Testis (tissue), 2 donors: ENCODE data around the gene LGALSL.

ENCODE experiments used
- POLR2A ChIP-seq: fragments of 450-650 bp; IDR thresholded peaks from one replicate; pipeline ENCODE4 v1.6.1; 2017; ENCODE audit warnings: antibody characterized with exemption, mild to moderate bottlenecking, moderate library complexity
- TF ChIP-seq, protein P1 (sequence below), 3 experiments: fragments of 450-650 bp in 2 of 3; fragments of 200-600 bp in 1 of 3; sonication (generic) in 1 of 3; IDR thresholded peaks; one replicate each; pipeline ENCODE4 v1.5.1; 2016 to 2019; ENCODE audit warnings: antibody characterized with exemption in 3 of 3, mild to moderate bottlenecking in 2 of 3, moderate library complexity in 1 of 3

GRCh38 chr2:64488050-64488974 lies 34.4 kb downstream of the LGALSL start:
- TF ChIP-seq POLR2A = no peak
- TF ChIP-seq, protein P1, sequence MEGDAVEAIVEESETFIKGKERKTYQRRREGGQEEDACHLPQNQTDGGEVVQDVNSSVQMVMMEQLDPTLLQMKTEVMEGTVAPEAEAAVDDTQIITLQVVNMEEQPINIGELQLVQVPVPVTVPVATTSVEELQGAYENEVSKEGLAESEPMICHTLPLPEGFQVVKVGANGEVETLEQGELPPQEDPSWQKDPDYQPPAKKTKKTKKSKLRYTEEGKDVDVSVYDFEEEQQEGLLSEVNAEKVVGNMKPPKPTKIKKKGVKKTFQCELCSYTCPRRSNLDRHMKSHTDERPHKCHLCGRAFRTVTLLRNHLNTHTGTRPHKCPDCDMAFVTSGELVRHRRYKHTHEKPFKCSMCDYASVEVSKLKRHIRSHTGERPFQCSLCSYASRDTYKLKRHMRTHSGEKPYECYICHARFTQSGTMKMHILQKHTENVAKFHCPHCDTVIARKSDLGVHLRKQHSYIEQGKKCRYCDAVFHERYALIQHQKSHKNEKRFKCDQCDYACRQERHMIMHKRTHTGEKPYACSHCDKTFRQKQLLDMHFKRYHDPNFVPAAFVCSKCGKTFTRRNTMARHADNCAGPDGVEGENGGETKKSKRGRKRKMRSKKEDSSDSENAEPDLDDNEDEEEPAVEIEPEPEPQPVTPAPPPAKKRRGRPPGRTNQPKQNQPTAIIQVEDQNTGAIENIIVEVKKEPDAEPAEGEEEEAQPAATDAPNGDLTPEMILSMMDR (IDR thresholded peaks at IDR 0.05) = peak; percentile 74 to 97 (median 77)
